GM13977 (cell line): ENCODE data around the gene SFXN4.

Experiments used
- DNase-seq: peaks from one replicate; pipeline ENCODE4 v3.0.0; 2012; ENCODE audit warnings: low spot score
- CTCF ChIP-seq: IDR thresholded peaks from 2 replicates; pipeline ENCODE4 v1.5.1; 2012; ENCODE audit warnings: mild to moderate bottlenecking, control low read depth; ENCODE audit not compliant: insufficient read depth; ENCODE audit errors: extremely low read depth, missing control alignments
- in situ Hi-C: fragments of 300-500 bp; cut with MboI; formaldehyde crosslinking; loops from one replicate; pipeline ENCODE4 v1.12.0; 2022; ENCODE audit warnings: low sequenced_read_pairs, low pct_unique_long_range_greater_than_20kb, mixed read lengths, inconsistent platforms; ENCODE audit not compliant: unreplicated experiment

The SFXN4 gene

GRCh38 chr10:119205894-119206602 lies 40.5 kb upstream of the SFXN4 start:
- no peak for TF ChIP-seq CTCF
- DNase-seq, result peak; percentile 63
- in situ Hi-C loops, result loop anchor here (5.0 kb wide), 1 partner anchor 211 kb away; no protein-coding TSS in a partner anchor

- no peak for TF ChIP-seq CTCF
- in situ Hi-C loops, result no loop called here
- no peak for DNase-seq
Observed at GRCh38 chr10:119203006-119203405, 37.5 kb upstream of the SFXN4 start.

- DNase-seq, result no peak
- no peak for TF ChIP-seq CTCF
- in situ Hi-C loops, result no loop called here
Observed at GRCh38 chr10:119201233-119201632, 35.7 kb upstream of the SFXN4 start.

- peak; percentile 63 for DNase-seq
- peak; percentile 79 for TF ChIP-seq CTCF
- in situ Hi-C loops, result no loop called here
Observed at GRCh38 chr10:119199231-119199992, 33.9 kb upstream of the SFXN4 start.

- in situ Hi-C loops, result no loop called here
- peak; percentile 40 for DNase-seq
- TF ChIP-seq CTCF, result peak; percentile 63
Observed at GRCh38 chr10:119198438-119198837, 32.9 kb upstream of the SFXN4 start.

- no peak for TF ChIP-seq CTCF
- no peak for DNase-seq
- in situ Hi-C loops, result no loop called here
Observed at GRCh38 chr10:119197921-119198320, 32.4 kb upstream of the SFXN4 start.
